ENCODE results near the gene RAPH1. TPM values are rescaled to one million over a fixed set of nuclear protein-coding genes. Genes with fewer than 3 reads are reported as not detected.
"Not testable (repeated sequence)": the region's sequence is repeated elsewhere in the genome, so short reads cannot be mapped to it uniquely, and the experiment has no call there.

The RAPH1 gene
- total RNA-seq, 1 experiment from 2014 or later = 12.5 TPM

- Histone ChIP-seq H3K4me3 (no peak overlapping the region), H3K36me3 (peaks cover 46% of the 10 kb centered on the region), H3K9me3 (no peaks in the 10 kb centered on the region; the same call in none of the 2 replicates), H3K27me3 (no peaks in the 10 kb centered on the region)
- no peak for DNase-seq
Measured at GRCh38 chr2:203510256-203510940, 24.7 kb downstream of the RAPH1 start.

- DNase-seq = not testable (repeated sequence)
Measured at GRCh38 chr2:203503460-203503859, 31.6 kb downstream of the RAPH1 start.

GRCh38 chr2:203501873-203502272, 33.2 kb downstream of the RAPH1 start:
- no peaks in the 10 kb centered on the region for H3K27me3 ChIP-seq
- DNase-seq = no peak
- 0 out of 2 replicates have a peak, but pooled peaks cover 2% of the 10 kb centered on the region for H3K9me3 ChIP-seq
- peaks cover 54% of the 10 kb centered on the region for H3K36me3 ChIP-seq
- H3K4me3 ChIP-seq = no peak overlapping the region

More at GRCh38 chr2:203503460-203503859, 31.6 kb downstream of the RAPH1 start:
- not testable (repeated sequence) for H3K9me3 ChIP-seq, H3K27me3 ChIP-seq, H3K4me3 ChIP-seq
- peaks cover 62% of the 10 kb centered on the region for H3K36me3 ChIP-seq

- H3K27me3 ChIP-seq = no peaks in the 10 kb centered on the region
- no peak for DNase-seq
- no peak overlapping the region for H3K4me3 ChIP-seq
- peaks cover 54% of the 10 kb centered on the region for H3K36me3 ChIP-seq
- 0 out of 2 replicates have a peak, but pooled peaks cover 2% of the 10 kb centered on the region for H3K9me3 ChIP-seq
Measured at GRCh38 chr2:203500951-203501350, 34.1 kb downstream of the RAPH1 start.

- H3K4me3 ChIP-seq = no peak overlapping the region
- no peak for DNase-seq
- peaks cover 51% of the 10 kb centered on the region for H3K36me3 ChIP-seq
- 0 out of 2 replicates have a peak, but pooled peaks cover 2% of the 10 kb centered on the region for H3K9me3 ChIP-seq
- H3K27me3 ChIP-seq = no peaks in the 10 kb centered on the region
Measured at GRCh38 chr2:203500297-203500696, 34.8 kb downstream of the RAPH1 start.

GRCh38 chr2:203498161-203498560, 36.9 kb downstream of the RAPH1 start:
- peaks cover 48% of the 10 kb centered on the region for H3K36me3 ChIP-seq
- no peaks in the 10 kb centered on the region for H3K27me3 ChIP-seq
- H3K9me3 ChIP-seq = no peaks in the 10 kb centered on the region
- no peak overlapping the region for H3K4me3 ChIP-seq
- no peak for DNase-seq

GRCh38 chr2:203492965-203493364, 42.1 kb downstream of the RAPH1 start:
- H3K36me3 ChIP-seq = peaks cover 63% of the 10 kb centered on the region
- H3K27me3 ChIP-seq = no peaks in the 10 kb centered on the region
- no peak overlapping the region for H3K4me3 ChIP-seq
- no peaks in the 10 kb centered on the region for H3K9me3 ChIP-seq
- no peak for DNase-seq

- no peaks in the 10 kb centered on the region for H3K9me3 ChIP-seq
- peaks cover 81% of the 10 kb centered on the region for H3K36me3 ChIP-seq
- H3K4me3 ChIP-seq = no peak overlapping the region
- no peak for DNase-seq
- H3K27me3 ChIP-seq = no peaks in the 10 kb centered on the region
Measured at GRCh38 chr2:203490391-203490790, 44.7 kb downstream of the RAPH1 start.

- H3K9me3 ChIP-seq = no peaks in the 10 kb centered on the region
- H3K36me3 ChIP-seq = peaks cover 82% of the 10 kb centered on the region
- no peak overlapping the region for H3K4me3 ChIP-seq
- no peak for DNase-seq
- H3K27me3 ChIP-seq = no peaks in the 10 kb centered on the region
Measured at GRCh38 chr2:203489531-203489930, 45.6 kb downstream of the RAPH1 start.

GRCh38 chr2:203484266-203485112, 50.6 kb downstream of the RAPH1 start:
- H3K27me3 ChIP-seq = no peaks in the 10 kb centered on the region
- H3K9me3 ChIP-seq = no peaks in the 10 kb centered on the region
- H3K4me3 ChIP-seq = no peak overlapping the region
- peaks cover 86% of the 10 kb centered on the region for H3K36me3 ChIP-seq
- no peak for DNase-seq

- H3K4me3 ChIP-seq = no peak overlapping the region
- H3K9me3 ChIP-seq = no peaks in the 10 kb centered on the region
- H3K36me3 ChIP-seq = peaks cover 81% of the 10 kb centered on the region
- H3K27me3 ChIP-seq = no peaks in the 10 kb centered on the region
- DNase-seq = no peak
Measured at GRCh38 chr2:203480623-203481022, 54.5 kb downstream of the RAPH1 start.

- no peak for DNase-seq
- Histone ChIP-seq H3K27me3 (no peaks in the 10 kb centered on the region), H3K36me3 (peaks cover 62% of the 10 kb centered on the region), H3K4me3 (no peak overlapping the region), H3K9me3 (no peaks in the 10 kb centered on the region)
Measured at GRCh38 chr2:203476881-203477280, 58.2 kb downstream of the RAPH1 start.

- H3K36me3 ChIP-seq = peaks cover 70% of the 10 kb centered on the region
- no peaks in the 10 kb centered on the region for H3K9me3 ChIP-seq
- no peak for DNase-seq
- no peak overlapping the region for H3K4me3 ChIP-seq
- H3K27me3 ChIP-seq = no peaks in the 10 kb centered on the region
Measured at GRCh38 chr2:203471323-203471722, 63.8 kb downstream of the RAPH1 start.

- no peaks in the 10 kb centered on the region for H3K27me3 ChIP-seq
- H3K9me3 ChIP-seq = no peaks in the 10 kb centered on the region
- DNase-seq = no peak
- H3K4me3 ChIP-seq = no peak overlapping the region
- H3K36me3 ChIP-seq = peaks cover 76% of the 10 kb centered on the region
Measured at GRCh38 chr2:203470371-203470770, 64.7 kb downstream of the RAPH1 start.

- Histone ChIP-seq H3K9me3 (no peaks in the 10 kb centered on the region), H3K36me3 (peaks cover 78% of the 10 kb centered on the region), H3K27me3 (no peaks in the 10 kb centered on the region), H3K4me3 (no peak overlapping the region)
- no peak for DNase-seq
Measured at GRCh38 chr2:203469546-203469945, 65.6 kb downstream of the RAPH1 start.

- no peaks in the 10 kb centered on the region for H3K9me3 ChIP-seq
- no peaks in the 10 kb centered on the region for H3K27me3 ChIP-seq
- DNase-seq = no peak
- peaks cover 77% of the 10 kb centered on the region for H3K36me3 ChIP-seq
- no peak overlapping the region for H3K4me3 ChIP-seq
Measured at GRCh38 chr2:203463266-203463678, 71.8 kb downstream of the RAPH1 start.

GRCh38 chr2:203462308-203462707, 72.8 kb downstream of the RAPH1 start:
- DNase-seq = no peak
- H3K27me3 ChIP-seq = no peaks in the 10 kb centered on the region
- H3K9me3 ChIP-seq = no peaks in the 10 kb centered on the region
- H3K36me3 ChIP-seq = peaks cover 78% of the 10 kb centered on the region
- no peak overlapping the region for H3K4me3 ChIP-seq

Data from MG63 (cell line).